ENCODE measurements around the gene IGF2BP3.

GRCh38 chr7:23356726-23357125, 113.6 kb downstream of the IGF2BP3 start:
- TF ChIP-seq CTCF (IDR thresholded peaks at IDR 0.05) (no peak), POLR2A (IDR thresholded peaks at IDR 0.05) (no peak), POLR2AphosphoS5 (IDR thresholded peaks at IDR 0.05) (no peak), EP300 (IDR thresholded peaks at IDR 0.05) (no peak)

All from gastroesophageal sphincter (tissue), 3 donors.